ENCODE measurements around the gene POLD2. TPM values are rescaled to one million over a fixed set of nuclear protein-coding genes. Genes with fewer than 3 reads are reported as not detected.

Gene POLD2
- total and polyA plus RNA-seq, 2 of the 8 experiments (the other 6 are each of a cell fraction or from before 2014, with no cell fraction given), result 148 to 214 TPM

DNA sequence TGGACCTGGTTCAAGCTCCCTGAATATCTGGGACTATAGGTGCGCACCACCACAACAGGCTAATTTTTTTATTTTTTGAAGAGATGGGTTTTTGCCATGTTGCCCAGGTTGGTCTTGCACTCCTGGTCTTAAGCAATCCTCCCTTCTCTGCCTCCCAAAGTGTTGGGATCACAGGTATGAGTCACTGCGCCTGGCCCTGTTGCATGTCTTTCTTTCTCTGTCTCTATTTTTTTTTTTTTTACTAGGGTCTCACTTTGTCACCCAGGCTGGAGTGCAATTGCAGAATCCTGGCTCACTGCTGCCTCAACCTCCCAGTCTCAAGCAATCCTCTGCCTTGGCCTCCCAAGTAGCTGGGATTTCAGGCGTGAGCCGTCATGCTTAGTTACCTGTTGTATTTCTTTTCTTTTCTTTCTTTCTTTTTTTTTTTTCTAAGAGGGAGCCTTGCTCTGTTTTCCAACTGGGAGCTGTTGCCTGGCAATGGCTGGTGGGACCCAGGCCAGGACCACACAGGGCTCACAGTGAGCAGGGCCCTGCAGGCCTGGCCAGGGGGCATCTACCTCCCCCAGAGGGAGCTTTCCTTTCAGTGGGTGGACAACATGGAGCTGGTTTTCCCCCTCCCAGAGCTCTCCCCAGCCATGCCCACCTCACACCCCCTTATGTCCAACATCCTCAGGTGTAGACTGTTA is 11.7 kb upstream of the POLD2 start:
- no peak overlapping the region for H3K4me2 ChIP-seq (ENCODE audit: insufficient read depth in 1 of 2, low read depth in 2 of 2, low read length in 2 of 2)
- WGBS, 2 experiments (ENCODE audit: extremely low coverage in 1 of 2, insufficient coverage in 1 of 2, insufficient read length in 1 of 2, insufficient replicate concordance in 2 of 2, low coverage in 1 of 2, low lambda C conversion rate in 2 of 2, missing lambda C conversion rate in 1 of 2), result 94% methylated on average over 3 of the region's 4 CpGs; no CpG with 5 or more reads in 1 of the 2 experiments
- H2AK5ac ChIP-seq (ENCODE audit: low read depth, low read length), result no peak overlapping the region
- H3K4me1 ChIP-seq (replicated peaks in 1 of 4; ENCODE audit: control insufficient read depth in 3 of 4, insufficient read depth in 4 of 4, low read length in 3 of 4), result peaks cover 0 to 12% (median 3%) of the 10 kb centered on the region in 4 experiments; a peak in 4 of 7 replicates
- no peak overlapping the region for H4K91ac ChIP-seq (replicated peaks; ENCODE audit: insufficient read length, low read length)
- no peaks in the 10 kb centered on the region for H3K79me2 ChIP-seq (ENCODE audit: control insufficient read depth in 1 of 2, insufficient read depth in 2 of 2, low read length in 2 of 2)
- H2BK15ac ChIP-seq (ENCODE audit: low read length), result no peak overlapping the region
- H3K9me3 ChIP-seq (ENCODE audit: insufficient read depth in 2 of 2, low read depth in 1 of 2, low read length in 1 of 2), result no peaks in the 10 kb centered on the region
- H3K56ac ChIP-seq (replicated peaks; ENCODE audit: insufficient read length, low read depth, low read length), result no peak overlapping the region
- no peak overlapping the region for H4K5ac ChIP-seq (ENCODE audit: insufficient read length, low read depth, low read length)
- no peak overlapping the region for H3K14ac ChIP-seq (ENCODE audit: insufficient read length)
- H3K36me3 ChIP-seq (ENCODE audit: control insufficient read depth in 2 of 4, insufficient read depth in 4 of 4, low read length in 3 of 4), result no peaks in the 10 kb centered on the region
- TF ChIP-seq CREB1 (IDR thresholded peaks at IDR 0.05) (no peak), NANOG (IDR thresholded peaks at IDR 0.05; ENCODE audit: insufficient read depth, low read depth, low read length, poor library complexity, severe bottlenecking) (no peak)
- DNase-seq (ENCODE audit: low read depth in 1 of 2, low spot score in 2 of 2) (no peak), FAIRE-seq (no peak)
- CTCF ChIA-PET (ENCODE audit: partially characterized antibody), result interaction anchor here (0.7 to 1.7 kb wide), 3 partner anchors 62 to 106 kb away, joined by 3 to 9 read pairs (median 4); no protein-coding TSS in a partner anchor
- POLR2A ChIA-PET (ENCODE audit: partially characterized antibody), result interaction anchor here (0.9 to 1.5 kb wide), 2 partner anchors 15 to 67 kb away, joined by 3 to 6 read pairs; no protein-coding TSS in a partner anchor
- no peak overlapping the region for H3K27ac ChIP-seq (ENCODE audit: low read depth, low read length)
- no peak overlapping the region for H4K8ac ChIP-seq (ENCODE audit: extremely low read depth, insufficient read depth, low read length)
- H3K4me3 ChIP-seq (ENCODE audit: extremely low read depth in 1 of 4, insufficient read depth in 2 of 4, low read depth in 3 of 4, low read length in 4 of 4), result no peak overlapping the region
- no peak overlapping the region for H2BK12ac ChIP-seq (ENCODE audit: low read depth, low read length)
- H3K79me1 ChIP-seq (ENCODE audit: low read depth, low read length), result no peaks in the 10 kb centered on the region
- H3K27me3 ChIP-seq (replicated peaks in 1 of 4; ENCODE audit: control insufficient read depth in 3 of 4, extremely low read depth in 1 of 4, insufficient read depth in 3 of 4, low read length in 3 of 4), result peaks cover 0 to 9% (median 6%) of the 10 kb centered on the region in 4 experiments; a peak in 6 of 7 replicates
- no peaks in the 10 kb centered on the region; the same call in 1 of the 2 replicates for H3K23me2 ChIP-seq (ENCODE audit: low read depth, low read length)
- H2BK20ac ChIP-seq (ENCODE audit: low read length), result no peak overlapping the region
- H2AFZ ChIP-seq (ENCODE audit: low read length), result no peak overlapping the region
- H3K18ac ChIP-seq (ENCODE audit: extremely low read depth, low read length), result no peak overlapping the region
- H3K23ac ChIP-seq (ENCODE audit: insufficient read length), result no peak overlapping the region
- H2BK5ac ChIP-seq (ENCODE audit: low read depth, low read length), result no peak overlapping the region
- peaks cover 0 to 2% of the 10 kb centered on the region in 2 experiments for H4K20me1 ChIP-seq (replicated peaks in 1 of 2; ENCODE audit: control insufficient read depth in 1 of 2, insufficient read depth in 2 of 2, low read length in 2 of 2)
- H3K9ac ChIP-seq (replicated peaks in 1 of 4; ENCODE audit: extremely low read depth in 1 of 4, low read depth in 3 of 4, low read length in 3 of 4), result no peak overlapping the region
- no peak overlapping the region for H2BK120ac ChIP-seq (replicated peaks; ENCODE audit: low read depth, low read length)
- no peak overlapping the region for H3K4ac ChIP-seq (replicated peaks; ENCODE audit: insufficient read length, low read depth, low read length)

Data from H1 (cell line).